Lower lobe of right lung (tissue), 2 donors: Measurements from ENCODE around the gene KRT26. TPM values are rescaled to one million over a fixed set of nuclear protein-coding genes. Genes with fewer than 3 reads are reported as not detected.
A peak's percentile ranks its signal among the peaks of the same experiment; 100 is the strongest.

ENCODE experiments used
- ATAC-seq, 2 donors: fragments of 200-7000 bp; cut with Tn5 transposase; one replicate each; pipeline ENCODE4 v1.9.1; 2020 to 2022; ENCODE audit warnings: mild to moderate bottlenecking in 2 of 2, moderate library complexity in 2 of 2
- DNase-seq: peaks from one replicate; pipeline ENCODE4 v3.0.0-alpha.2; 2020
- H3K27ac ChIP-seq: fragments of 200-600 bp; one replicate; pipeline ENCODE4 v1.8.0; 2022
- H3K27me3 ChIP-seq: fragments of 200-600 bp; one replicate; pipeline ENCODE4 v1.8.0; 2022; ENCODE audit warnings: low read depth
- H3K36me3 ChIP-seq: fragments of 200-600 bp; one replicate; pipeline ENCODE4 v1.8.0; 2022; ENCODE audit warnings: mild to moderate bottlenecking
- H3K4me1 ChIP-seq: fragments of 200-600 bp; one replicate; pipeline ENCODE4 v1.8.0; 2022
- H3K4me3 ChIP-seq: fragments of 200-600 bp; one replicate; pipeline ENCODE4 v1.8.0; 2022; ENCODE audit warnings: mild to moderate bottlenecking
- H3K9me3 ChIP-seq: fragments of 200-600 bp; one replicate; pipeline ENCODE4 v1.8.0; 2022
- intact Hi-C: fragments of 100-400 bp; cut with DNase I; formaldehyde crosslinking; loops from one replicate; pipeline ENCODE4 v1.11.0; 2022
- total RNA-seq: library from RNA; stranded (reverse); fragmentation: NEBNext Ultra II Directional; extraction: Animal tissue kit (Norgen Biotek cat#: 25700); gene quantifications from one replicate; pipeline ENCODE4 v1.2.1, GENCODE V29; 2021
- TF ChIP-seq, protein P1 (sequence below): fragments of 200-600 bp; IDR thresholded peaks from one replicate; pipeline ENCODE4 v1.8.0; 2022; ENCODE audit warnings: antibody characterized with exemption, mild to moderate bottlenecking
- donor health status: DM: no; HTN: yes; CAD: no; lungs with severe emphysema.

The KRT26 gene
- total RNA-seq, 1 donor from 2014 or later: not detected

DNA sequence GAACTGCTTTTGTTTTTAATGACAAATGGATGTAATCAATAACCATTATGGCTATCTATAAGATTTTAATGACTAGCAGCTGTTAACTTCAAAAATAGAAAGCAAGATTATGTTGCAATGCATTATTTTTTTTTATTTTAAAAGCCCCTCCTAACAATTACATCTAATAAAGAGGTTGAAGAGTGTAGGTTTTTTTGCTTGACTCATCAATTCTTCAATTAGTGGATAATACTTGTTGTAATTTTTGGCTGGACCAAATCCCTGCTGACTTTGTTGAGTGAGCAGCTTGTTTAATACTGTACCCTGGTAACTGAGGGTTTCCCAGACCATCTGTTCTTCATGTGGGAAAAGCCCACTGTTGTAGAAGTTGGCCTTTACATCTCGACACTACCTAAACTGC lies 41.0 kb downstream of the KRT26 start:
- intact Hi-C loops: no loop called here

GRCh38 chr17:40727447-40728231 lies 44.4 kb downstream of the KRT26 start:
- ATAC-seq: peak in 1 of 2 donors; percentile 69
- Histone ChIP-seq H3K9me3 (no peaks in the 10 kb centered on the region), H3K4me3 (no peak overlapping the region), H3K27me3 (no peaks in the 10 kb centered on the region), H3K36me3 (no peaks in the 10 kb centered on the region), H3K27ac (no peak overlapping the region), H3K4me1 (no peaks in the 10 kb centered on the region)
- DNase-seq: no peak
- TF ChIP-seq, protein P1, sequence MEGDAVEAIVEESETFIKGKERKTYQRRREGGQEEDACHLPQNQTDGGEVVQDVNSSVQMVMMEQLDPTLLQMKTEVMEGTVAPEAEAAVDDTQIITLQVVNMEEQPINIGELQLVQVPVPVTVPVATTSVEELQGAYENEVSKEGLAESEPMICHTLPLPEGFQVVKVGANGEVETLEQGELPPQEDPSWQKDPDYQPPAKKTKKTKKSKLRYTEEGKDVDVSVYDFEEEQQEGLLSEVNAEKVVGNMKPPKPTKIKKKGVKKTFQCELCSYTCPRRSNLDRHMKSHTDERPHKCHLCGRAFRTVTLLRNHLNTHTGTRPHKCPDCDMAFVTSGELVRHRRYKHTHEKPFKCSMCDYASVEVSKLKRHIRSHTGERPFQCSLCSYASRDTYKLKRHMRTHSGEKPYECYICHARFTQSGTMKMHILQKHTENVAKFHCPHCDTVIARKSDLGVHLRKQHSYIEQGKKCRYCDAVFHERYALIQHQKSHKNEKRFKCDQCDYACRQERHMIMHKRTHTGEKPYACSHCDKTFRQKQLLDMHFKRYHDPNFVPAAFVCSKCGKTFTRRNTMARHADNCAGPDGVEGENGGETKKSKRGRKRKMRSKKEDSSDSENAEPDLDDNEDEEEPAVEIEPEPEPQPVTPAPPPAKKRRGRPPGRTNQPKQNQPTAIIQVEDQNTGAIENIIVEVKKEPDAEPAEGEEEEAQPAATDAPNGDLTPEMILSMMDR: no peak
- intact Hi-C loops: no loop called here

More for the DNA sequence above, 41.0 kb downstream of the KRT26 start:
- Histone ChIP-seq H3K4me1 (no peaks in the 10 kb centered on the region), H3K27ac (no peak overlapping the region), H3K9me3 (no peaks in the 10 kb centered on the region), H3K36me3 (no peaks in the 10 kb centered on the region), H3K4me3 (no peak overlapping the region), H3K27me3 (no peaks in the 10 kb centered on the region)
- no peak for ATAC-seq
- TF ChIP-seq, protein P1: no peak
- DNase-seq: no peak

GRCh38 chr17:40726919-40727318 lies 45.1 kb downstream of the KRT26 start:
- DNase-seq (no peak), ATAC-seq (peak in 1 of 2 donors; percentile 70)
- TF ChIP-seq, protein P1: peak; percentile 41
- Histone ChIP-seq H3K36me3 (no peaks in the 10 kb centered on the region), H3K9me3 (no peaks in the 10 kb centered on the region), H3K4me3 (no peak overlapping the region), H3K27me3 (no peaks in the 10 kb centered on the region), H3K27ac (no peak overlapping the region), H3K4me1 (no peaks in the 10 kb centered on the region)
- intact Hi-C loops: no loop called here

GRCh38 chr17:40724656-40725055 lies 47.3 kb downstream of the KRT26 start:
- Histone ChIP-seq H3K4me3 (no peak overlapping the region), H3K36me3 (no peaks in the 10 kb centered on the region)
- TF ChIP-seq, protein P1: no peak

GRCh38 chr17:40722241-40722640 lies 49.8 kb downstream of the KRT26 start:
- TF ChIP-seq, protein P1: no peak
- no peaks in the 10 kb centered on the region for H3K4me1 ChIP-seq
- H3K27me3 ChIP-seq: no peaks in the 10 kb centered on the region
- H3K27ac ChIP-seq: no peak overlapping the region
- H3K9me3 ChIP-seq: no peaks in the 10 kb centered on the region
- no peak for ATAC-seq
- DNase-seq: no peak
- intact Hi-C loops: no loop called here
- H3K36me3 ChIP-seq: no peaks in the 10 kb centered on the region
- no peak overlapping the region for H3K4me3 ChIP-seq

More at GRCh38 chr17:40724656-40725055, 47.3 kb downstream of the KRT26 start:
- no peak for ATAC-seq
- Histone ChIP-seq H3K27ac (no peak overlapping the region), H3K27me3 (no peaks in the 10 kb centered on the region), H3K9me3 (no peaks in the 10 kb centered on the region), H3K4me1 (no peaks in the 10 kb centered on the region)
- DNase-seq: no peak
- intact Hi-C loops: no loop called here
